ENCODE results near the gene KCNK16.

GRCh38 chr6:39274903-39275302, 47.6 kb downstream of the KCNK16 start:
- TF ChIP-seq DPF2 (IDR thresholded peaks at IDR 0.05): no peak
- TF ChIP-seq CTCF (IDR thresholded peaks at IDR 0.05 in 2 of 3, conservative IDR thresholded peaks at IDR 0.05 in 1 of 3; ENCODE audit: control insufficient read depth in 2 of 3, extremely low read depth in 1 of 3, insufficient read depth in 1 of 3, low read depth in 3 of 3, low read length in 3 of 3): no peak
- no peak for TF ChIP-seq EZH2 (IDR thresholded peaks at IDR 0.05; ENCODE audit: borderline replicate concordance, control insufficient read depth, low read depth, low read length)
- no peak for TF ChIP-seq RFX5 (IDR thresholded peaks at IDR 0.05; ENCODE audit: low read depth, low read length)
- no peak for TF ChIP-seq ETV6 (conservative IDR thresholded peaks at IDR 0.05 in 1 of 2, IDR thresholded peaks at IDR 0.05 in 1 of 2; ENCODE audit: borderline replicate concordance in 1 of 2, low read depth in 1 of 2)
- TF ChIP-seq SUZ12 (IDR thresholded peaks at IDR 0.05; ENCODE audit: unreplicated experiment): no peak
- TF ChIP-seq BMI1 (IDR thresholded peaks at IDR 0.05; ENCODE audit: borderline replicate concordance): no peak
- no peak for TF ChIP-seq POLR2A (IDR thresholded peaks at IDR 0.05; ENCODE audit: low read depth, low read length)
- no peak for TF ChIP-seq RBBP5 (conservative IDR thresholded peaks at IDR 0.05)
- no peak for TF ChIP-seq USF1 (IDR thresholded peaks at IDR 0.05; ENCODE audit: borderline replicate concordance, extremely low read length, insufficient read depth, low read depth, low read length)
- TF ChIP-seq NR2C2 (IDR thresholded peaks at IDR 0.05; ENCODE audit: borderline replicate concordance, control insufficient read depth, insufficient read length, low read depth): no peak
- TF ChIP-seq YY1 (IDR thresholded peaks at IDR 0.05; ENCODE audit: low read depth, low read length): no peak

Measured in GM12878 (cell line).